AG09309 (cell line): Measurements from ENCODE around the gene LPIN1.

Experiments
- DNase-seq: peaks from one replicate; pipeline ENCODE4 v3.0.0-alpha.2; 2010; ENCODE audit warnings: low read depth
- H3K4me3 ChIP-seq: 2 replicates; pipeline ENCODE4 v1.5.1; 2011; ENCODE audit warnings: mild to moderate bottlenecking, low read depth, low read length, moderate library complexity; ENCODE audit not compliant: control insufficient read depth
- CTCF ChIP-seq: IDR thresholded peaks from 2 replicates; pipeline ENCODE4 v1.5.1; 2011; ENCODE audit warnings: mild to moderate bottlenecking, low read depth, low read length, inconsistent platforms; ENCODE audit not compliant: insufficient read depth, control insufficient read depth; ENCODE audit errors: missing control alignments

Gene LPIN1

DNA sequence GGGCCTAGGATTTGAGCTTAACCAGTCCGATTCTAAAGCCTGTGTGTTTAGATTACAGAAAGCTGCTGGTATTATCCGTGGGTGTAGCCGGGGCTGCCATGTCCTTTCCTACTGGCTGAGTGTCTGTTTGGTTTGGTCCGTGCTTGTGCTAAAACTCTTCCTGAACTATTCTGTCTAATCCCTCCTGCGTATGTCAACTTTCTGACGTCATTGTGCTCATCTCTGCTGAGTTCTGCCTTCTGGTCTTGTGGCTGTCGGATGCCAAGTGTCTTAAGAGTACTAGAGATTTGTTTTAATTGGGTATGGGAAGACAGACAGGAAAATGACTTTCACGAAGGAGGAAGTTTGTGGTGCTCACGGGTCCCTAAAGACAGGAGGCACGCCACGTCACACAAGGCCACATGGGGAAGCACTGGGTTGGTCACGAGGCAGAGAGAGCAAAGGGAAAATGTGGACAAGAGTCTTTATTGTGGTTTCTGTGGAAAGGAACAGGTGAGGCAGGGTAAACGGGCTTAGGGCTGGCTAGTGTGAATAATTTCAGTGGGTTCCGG is 44.6 kb upstream of the LPIN1 start:
- H3K4me3 ChIP-seq = no peak overlapping the region
- no peak for DNase-seq
- TF ChIP-seq CTCF = no peak

DNA sequence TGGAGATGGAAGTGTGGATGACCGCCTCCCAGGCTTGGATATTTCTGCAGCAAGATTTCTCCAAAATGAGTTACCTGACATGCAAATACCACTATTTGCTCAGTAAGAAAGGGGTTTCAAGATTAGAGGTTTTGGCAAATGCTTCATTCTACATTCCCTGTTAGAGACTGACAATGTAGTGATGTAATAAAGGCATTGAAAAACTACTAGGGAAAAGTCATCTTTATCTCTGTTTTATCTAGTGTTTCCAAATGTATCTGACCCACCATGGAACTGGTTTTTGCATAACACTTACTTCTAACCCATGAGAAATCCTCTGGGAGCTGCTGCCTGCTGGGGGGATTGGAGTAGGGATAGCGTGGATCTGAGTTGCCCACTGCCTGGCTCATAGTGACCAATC is 43.5 kb upstream of the LPIN1 start:
- H3K4me3 ChIP-seq = no peak overlapping the region
- no peak for TF ChIP-seq CTCF
- no peak for DNase-seq

DNA sequence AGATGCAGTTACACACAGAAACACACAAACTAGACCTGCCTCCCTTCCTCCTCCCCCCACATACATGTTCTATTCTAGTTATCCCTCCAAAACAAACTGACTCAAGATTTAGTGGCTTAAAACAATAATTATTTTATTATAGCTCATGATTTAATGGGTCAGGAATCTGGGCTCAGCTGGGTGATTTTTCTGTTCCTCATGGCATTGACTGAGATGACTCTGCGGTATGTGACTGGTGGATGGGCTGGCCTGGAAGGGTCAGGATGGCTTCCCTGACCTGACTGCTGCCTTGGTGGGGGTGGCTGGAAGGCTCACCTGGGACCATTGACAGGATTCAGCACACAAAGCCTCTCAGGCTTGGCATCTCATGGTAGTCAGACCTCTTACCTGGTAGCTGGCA is 42.7 kb upstream of the LPIN1 start:
- DNase-seq = no peak
- TF ChIP-seq CTCF = no peak
- no peak overlapping the region for H3K4me3 ChIP-seq

- DNase-seq = no peak
- H3K4me3 ChIP-seq = no peak overlapping the region
- no peak for TF ChIP-seq CTCF
Observed at GRCh38 chr2:11705063-11705462, 41.4 kb upstream of the LPIN1 start.

GRCh38 chr2:11705711-11706110 is 40.7 kb upstream of the LPIN1 start:
- no peak for DNase-seq
- no peak for TF ChIP-seq CTCF
- no peak overlapping the region for H3K4me3 ChIP-seq

DNA sequence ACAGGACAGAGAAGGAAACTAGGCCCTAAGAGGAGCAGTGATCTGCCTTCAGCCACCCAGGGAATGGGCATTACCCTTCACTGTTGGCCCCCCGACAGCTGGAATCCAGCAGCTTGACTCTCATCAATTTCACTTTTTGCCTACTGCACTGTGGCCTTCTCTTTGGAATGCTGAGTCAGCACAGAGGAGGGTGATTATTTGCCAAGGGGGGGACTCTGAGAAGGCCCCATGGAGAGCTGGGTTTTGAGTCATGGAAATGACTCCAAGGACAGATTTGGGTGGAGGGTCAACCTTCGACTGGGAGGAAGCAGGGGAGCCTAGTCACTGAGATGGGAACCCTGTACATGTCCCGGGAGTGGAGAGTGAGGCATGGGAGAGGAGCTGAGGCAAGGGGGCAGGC is 38.3 kb upstream of the LPIN1 start:
- no peak for DNase-seq
- TF ChIP-seq CTCF = no peak
- H3K4me3 ChIP-seq = no peak overlapping the region

DNA sequence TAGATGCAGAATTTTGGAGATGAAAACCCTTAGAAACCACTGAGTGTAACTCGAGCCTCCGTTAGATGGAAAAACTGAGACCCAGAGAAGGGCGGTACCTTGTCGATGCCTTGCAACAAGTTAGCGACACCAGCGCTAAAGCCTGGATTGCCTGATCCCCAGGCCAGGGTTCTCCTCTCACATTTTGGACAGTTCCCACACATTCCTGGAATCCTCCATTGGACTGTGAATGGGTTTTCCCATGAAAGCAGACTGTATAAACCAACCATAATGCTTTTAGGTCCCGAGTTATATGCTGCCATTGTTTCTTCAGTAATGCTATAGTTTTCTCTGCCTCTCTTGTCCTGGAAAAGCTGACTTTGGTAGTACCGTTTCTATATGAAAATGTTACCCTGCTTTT is 37.1 kb upstream of the LPIN1 start:
- DNase-seq = no peak
- no peak overlapping the region for H3K4me3 ChIP-seq
- TF ChIP-seq CTCF = no peak
